Measurements from ENCODE around the gene GNPDA1. TPM values are rescaled to one million over a fixed set of nuclear protein-coding genes. Genes with fewer than 3 reads are reported as not detected.

The GNPDA1 gene
- total RNA-seq, 4 donors from 2014 or later, result 16.0 to 46.9 (median 35.4) TPM

GRCh38 chr5:141965071-141965470, 47.8 kb downstream of the GNPDA1 start:
- TF ChIP-seq CTCF (IDR thresholded peaks at IDR 0.05; ENCODE audit: low read depth), result no peak

DNA sequence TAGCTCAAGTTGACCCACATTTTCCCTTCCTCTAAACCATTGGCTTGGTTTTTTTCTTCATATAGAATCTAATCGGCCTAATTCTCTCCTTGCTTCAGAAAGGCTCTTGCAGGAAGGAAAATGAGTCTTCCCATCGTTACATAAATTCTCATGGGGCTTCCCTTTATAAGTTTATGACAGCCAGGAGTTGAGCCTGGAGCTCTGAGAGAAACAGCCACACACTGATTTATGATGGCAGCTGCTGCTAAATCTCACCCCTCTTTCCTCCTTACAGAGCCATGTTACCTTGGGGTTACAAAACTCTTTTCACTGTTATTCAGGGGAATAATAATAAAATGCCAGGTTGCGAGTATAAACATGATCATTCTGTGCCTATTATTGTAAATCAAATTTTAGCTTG, 49.1 kb downstream of the GNPDA1 start:
- TF ChIP-seq CTCF (IDR thresholded peaks at IDR 0.05; ENCODE audit: low read depth), result no peak

- no peak for TF ChIP-seq CTCF (IDR thresholded peaks at IDR 0.05; ENCODE audit: low read depth)
These were observed 51.4 kb downstream of the GNPDA1 start for GRCh38 chr5:141961466-141961865.

GRCh38 chr5:141960449-141961323, 52.1 kb downstream of the GNPDA1 start:
- TF ChIP-seq CTCF (IDR thresholded peaks at IDR 0.05; ENCODE audit: low read depth), result no peak

GRCh38 chr5:141960018-141960417, 52.8 kb downstream of the GNPDA1 start:
- no peak for TF ChIP-seq CTCF (IDR thresholded peaks at IDR 0.05; ENCODE audit: low read depth)

- TF ChIP-seq CTCF (IDR thresholded peaks at IDR 0.05; ENCODE audit: low read depth), result no peak
These were observed 54.2 kb downstream of the GNPDA1 start for GRCh38 chr5:141958546-141959172.

GRCh38 chr5:141958113-141958512, 54.7 kb downstream of the GNPDA1 start, which contains the start of gene PCDH12:
TSS of gene PCDH12 (minus strand) at chr5:141958202. CDS start at chr5:141957851, 351 bp downstream.
- no peak for TF ChIP-seq CTCF (IDR thresholded peaks at IDR 0.05; ENCODE audit: low read depth)
